Measurements from ENCODE around the gene NOC4L. TPM values are rescaled to one million over a fixed set of nuclear protein-coding genes. Genes with fewer than 3 reads are reported as not detected.
"Not testable (repeated sequence)": the region's sequence is repeated elsewhere in the genome, so short reads cannot be mapped to it uniquely, and the experiment has no call there.

NOC4L gene
- total RNA-seq, 1 donor from 2014 or later, result 15.8 TPM

DNA sequence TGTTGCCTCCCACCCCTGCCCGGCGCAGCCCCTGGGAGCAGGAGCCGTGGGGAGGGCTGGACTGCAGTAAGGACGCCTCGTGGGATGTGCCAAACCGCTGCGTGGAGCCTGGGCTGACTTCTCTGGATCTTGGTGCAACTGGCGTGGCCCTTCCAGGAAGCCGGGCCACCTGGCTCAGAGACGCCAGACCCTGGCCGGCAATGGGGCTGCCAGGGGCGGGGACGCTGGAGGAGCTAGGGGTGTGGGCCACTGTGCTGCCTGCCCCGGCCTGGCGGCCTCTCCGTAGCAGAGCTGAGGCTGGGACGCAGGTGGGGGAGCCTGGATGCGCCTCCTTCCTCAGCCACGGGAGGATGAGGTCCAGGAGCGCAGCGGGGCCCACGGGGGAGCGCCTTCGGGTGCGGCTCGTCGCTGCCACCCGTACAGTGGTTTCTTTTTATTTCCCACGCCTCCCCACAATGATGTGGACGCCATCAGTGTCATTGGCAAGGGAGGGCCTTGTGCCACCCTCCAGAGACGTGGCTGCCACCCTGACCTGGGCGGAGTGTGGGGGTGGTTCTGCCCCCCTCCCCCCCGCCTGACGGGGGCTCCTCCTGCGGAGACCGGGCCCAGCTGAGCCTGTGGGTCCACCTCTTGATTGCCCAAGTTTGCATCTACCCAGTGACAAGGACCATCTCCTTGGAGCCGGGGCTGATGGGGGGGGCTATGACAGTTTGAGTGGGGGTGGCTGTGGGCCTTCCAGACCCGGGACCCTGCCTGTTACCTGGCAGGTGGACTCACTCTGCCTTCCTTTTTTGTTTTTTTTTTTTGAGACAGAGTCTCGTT, 11.4 kb upstream of the NOC4L start:
- peaks cover under 1% of the 10 kb centered on the region for H3K36me3 ChIP-seq
- DNase-seq, result no peak
- H3K9me3 ChIP-seq, result no peaks in the 10 kb centered on the region
- intact Hi-C loops (cut with DNase I), result no loop called here
- H3K27ac ChIP-seq, result no peak overlapping the region
- ATAC-seq, result peak in 1 of 2 donors; percentile 31
- TF ChIP-seq, protein P1, sequence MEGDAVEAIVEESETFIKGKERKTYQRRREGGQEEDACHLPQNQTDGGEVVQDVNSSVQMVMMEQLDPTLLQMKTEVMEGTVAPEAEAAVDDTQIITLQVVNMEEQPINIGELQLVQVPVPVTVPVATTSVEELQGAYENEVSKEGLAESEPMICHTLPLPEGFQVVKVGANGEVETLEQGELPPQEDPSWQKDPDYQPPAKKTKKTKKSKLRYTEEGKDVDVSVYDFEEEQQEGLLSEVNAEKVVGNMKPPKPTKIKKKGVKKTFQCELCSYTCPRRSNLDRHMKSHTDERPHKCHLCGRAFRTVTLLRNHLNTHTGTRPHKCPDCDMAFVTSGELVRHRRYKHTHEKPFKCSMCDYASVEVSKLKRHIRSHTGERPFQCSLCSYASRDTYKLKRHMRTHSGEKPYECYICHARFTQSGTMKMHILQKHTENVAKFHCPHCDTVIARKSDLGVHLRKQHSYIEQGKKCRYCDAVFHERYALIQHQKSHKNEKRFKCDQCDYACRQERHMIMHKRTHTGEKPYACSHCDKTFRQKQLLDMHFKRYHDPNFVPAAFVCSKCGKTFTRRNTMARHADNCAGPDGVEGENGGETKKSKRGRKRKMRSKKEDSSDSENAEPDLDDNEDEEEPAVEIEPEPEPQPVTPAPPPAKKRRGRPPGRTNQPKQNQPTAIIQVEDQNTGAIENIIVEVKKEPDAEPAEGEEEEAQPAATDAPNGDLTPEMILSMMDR (IDR thresholded peaks at IDR 0.05), result no peak
- H3K27me3 ChIP-seq (ENCODE audit: low read depth), result no peaks in the 10 kb centered on the region
- no peak overlapping the region for H3K4me3 ChIP-seq
- no peaks in the 10 kb centered on the region for H3K4me1 ChIP-seq

DNA sequence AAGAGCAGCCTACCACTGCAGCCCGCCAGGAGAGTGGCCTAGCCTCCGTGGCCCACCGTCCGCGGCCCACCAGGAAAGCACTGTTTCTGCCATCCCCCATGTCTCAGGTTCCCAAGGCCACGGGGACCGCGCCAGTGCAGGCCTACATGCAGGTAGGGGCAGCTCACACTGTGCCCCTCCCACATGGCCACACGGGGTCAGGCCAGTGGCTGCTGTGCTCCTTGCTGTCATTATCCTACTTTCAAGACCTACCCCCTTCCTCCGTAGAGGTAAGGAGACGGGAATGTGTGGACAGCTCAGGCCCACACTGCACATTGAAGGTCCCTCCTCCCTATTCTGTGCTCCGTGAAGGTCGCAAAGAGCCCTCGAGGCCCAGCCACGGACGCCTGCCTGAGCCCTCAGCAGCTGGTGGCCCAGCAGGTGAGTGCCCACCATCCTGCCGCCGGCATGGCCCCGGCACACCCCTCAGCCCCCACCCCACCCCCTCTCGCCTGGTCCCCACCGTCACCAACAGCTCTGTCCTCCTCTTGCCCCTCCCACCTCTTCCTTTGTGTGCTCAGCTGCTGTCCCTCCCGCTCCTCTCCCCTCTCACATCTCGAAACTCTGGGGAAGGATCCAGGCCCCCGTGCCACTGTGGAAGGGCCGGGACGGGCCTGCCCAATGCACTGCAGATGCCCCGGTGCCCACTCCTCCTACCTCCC, 10.2 kb upstream of the NOC4L start:
- peaks cover 11% of the 10 kb centered on the region for H3K36me3 ChIP-seq
- no peak overlapping the region for H3K4me3 ChIP-seq
- DNase-seq, result no peak
- no peak overlapping the region for H3K27ac ChIP-seq
- no peaks in the 10 kb centered on the region for H3K27me3 ChIP-seq (ENCODE audit: low read depth)
- intact Hi-C loops (cut with DNase I), result no loop called here
- TF ChIP-seq, protein P1 (IDR thresholded peaks at IDR 0.05), result no peak
- ATAC-seq, result peak; percentile 9 to 29
- no peaks in the 10 kb centered on the region for H3K4me1 ChIP-seq
- H3K9me3 ChIP-seq, result no peaks in the 10 kb centered on the region

DNA sequence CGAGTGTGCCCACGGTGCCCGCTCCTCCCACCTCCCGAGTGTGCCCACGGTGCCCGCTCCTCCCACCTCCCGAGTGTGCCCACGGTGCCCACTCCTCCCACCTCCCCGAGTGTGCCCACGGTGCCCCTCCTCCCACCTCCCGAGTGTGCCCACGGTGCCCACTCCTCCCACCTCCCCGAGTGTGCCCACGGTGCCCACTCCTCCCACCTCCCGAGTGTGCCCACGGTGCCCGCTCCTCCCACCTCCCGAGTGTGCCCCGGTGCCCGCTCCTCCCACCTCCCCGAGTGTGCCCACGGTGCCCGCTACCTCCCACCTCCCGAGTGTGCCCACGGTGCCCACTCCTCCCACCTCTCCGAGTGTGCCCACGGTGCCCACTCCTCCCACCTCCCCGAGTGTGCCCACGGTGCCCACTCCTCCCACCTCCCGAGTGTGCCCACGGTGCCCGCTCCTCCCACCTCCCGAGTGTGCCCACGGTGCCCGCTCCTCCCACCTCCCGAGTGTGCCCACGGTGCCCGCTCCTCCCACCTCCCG, 9.5 kb upstream of the NOC4L start:
- H3K27me3 ChIP-seq (ENCODE audit: low read depth); H3K9me3 ChIP-seq; intact Hi-C loops (cut with DNase I); H3K27ac ChIP-seq; H3K4me3 ChIP-seq; H3K4me1 ChIP-seq; DNase-seq; ATAC-seq: not testable (repeated sequence)
- H3K36me3 ChIP-seq, result peaks cover 17% of the 10 kb centered on the region

DNA sequence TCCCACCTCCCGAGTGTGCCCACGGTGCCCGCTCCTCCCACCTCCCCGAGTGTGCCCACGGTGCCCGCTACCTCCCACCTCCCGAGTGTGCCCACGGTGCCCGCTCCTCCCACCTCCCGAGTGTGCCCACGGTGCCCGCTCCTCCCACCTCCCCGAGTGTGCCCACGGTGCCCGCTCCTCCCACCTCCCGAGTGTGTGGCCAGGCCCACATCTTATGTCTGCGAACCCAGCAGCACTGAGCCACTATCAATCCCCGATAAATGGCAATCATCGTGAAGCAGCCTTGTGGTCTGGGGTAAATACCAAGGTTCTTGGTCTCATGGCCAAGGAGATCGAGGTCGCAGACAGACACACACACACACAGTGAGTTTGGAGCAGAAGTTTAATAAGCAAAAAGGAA, 8.0 kb upstream of the NOC4L start:
- ATAC-seq; H3K27me3 ChIP-seq (ENCODE audit: low read depth); H3K27ac ChIP-seq; H3K4me1 ChIP-seq; H3K4me3 ChIP-seq; DNase-seq; H3K9me3 ChIP-seq; intact Hi-C loops (cut with DNase I): not testable (repeated sequence)
- H3K36me3 ChIP-seq, result peaks cover 32% of the 10 kb centered on the region

DNA sequence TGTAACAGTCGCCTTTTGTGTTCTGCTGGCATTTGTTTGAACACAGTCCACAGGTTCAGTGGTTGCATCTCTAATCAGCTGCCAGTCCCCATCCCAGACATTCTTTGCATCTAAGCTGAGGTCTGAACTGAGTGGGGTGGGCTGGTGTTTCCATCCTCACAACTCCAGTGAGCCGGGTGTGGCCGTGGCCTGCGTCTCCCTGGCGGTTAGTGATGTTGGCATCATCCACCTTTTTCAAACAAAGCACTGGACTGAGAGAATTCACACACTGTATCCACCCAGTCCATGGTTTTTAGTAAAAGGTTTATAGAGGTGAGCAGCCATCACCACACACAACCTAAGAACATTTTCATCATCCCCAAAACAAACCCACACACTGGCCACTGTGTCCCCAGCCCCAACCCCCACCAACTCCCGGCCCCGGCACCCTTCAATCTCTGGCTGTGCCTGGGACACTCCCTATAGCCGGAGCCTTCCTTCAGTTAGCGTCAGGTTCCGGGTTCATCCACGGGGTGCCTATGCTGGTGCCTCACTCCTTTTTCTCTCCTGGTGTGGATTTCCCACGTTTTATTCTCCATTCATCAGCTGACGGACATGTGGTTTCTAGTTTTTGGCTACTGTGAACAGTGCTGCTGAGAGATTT, 6.7 kb upstream of the NOC4L start:
- no peaks in the 10 kb centered on the region for H3K9me3 ChIP-seq
- ATAC-seq, result no peak
- DNase-seq, result no peak
- intact Hi-C loops (cut with DNase I), result no loop called here
- H3K27me3 ChIP-seq (ENCODE audit: low read depth), result no peaks in the 10 kb centered on the region
- no peak overlapping the region for H3K4me3 ChIP-seq
- peaks cover 44% of the 10 kb centered on the region for H3K36me3 ChIP-seq
- TF ChIP-seq, protein P1 (IDR thresholded peaks at IDR 0.05), result no peak
- peaks cover 6% of the 10 kb centered on the region for H3K4me1 ChIP-seq
- H3K27ac ChIP-seq, result no peak overlapping the region
